Thoracic aorta (tissue), 2 donors: ENCODE results near the gene IP6K1. TPM values are rescaled to one million over a fixed set of nuclear protein-coding genes. Genes with fewer than 3 reads are reported as not detected.
"Not testable (repeated sequence)": the region's sequence is repeated elsewhere in the genome, so short reads cannot be mapped to it uniquely, and the experiment has no call there.

Experiments
- ATAC-seq: fragments of 150-250 bp; one replicate; pipeline ENCODE4 v1.8.0; 2017; ENCODE audit warnings: low read depth; ENCODE audit not compliant: insufficient number of reproducible peaks, low FRiP score
- DNase-seq: peaks from one replicate; pipeline ENCODE4 v3.0.0-alpha.2; 2020; ENCODE audit warnings: low spot score
- H3K27ac ChIP-seq, 2 donors: fragments of 200-600 bp; sonication (generic); 1 replicate in 1 of 2; 2 replicates in 1 of 2; pipeline ENCODE4 v1.5.1; 2016; ENCODE audit warnings: mild to moderate bottlenecking in 2 of 2, moderate library complexity in 2 of 2
- H3K27me3 ChIP-seq: fragments of 200-600 bp; sonication (generic); replicated peaks from 2 replicates; pipeline ENCODE4 v1.6.0; 2016; ENCODE audit warnings: mild to moderate bottlenecking; ENCODE audit not compliant: insufficient read depth
- H3K36me3 ChIP-seq: fragments of 200-600 bp; sonication (generic); one replicate; pipeline ENCODE4 v1.5.1; 2016
- H3K4me1 ChIP-seq, 2 donors: fragments of 200-600 bp; sonication (generic); 1 replicate in 1 of 2; 2 replicates in 1 of 2; pipeline versions ENCODE4 v1.5.1 to v1.6.0; 2016; ENCODE audit warnings: low read depth in 2 of 2, mild to moderate bottlenecking in 1 of 2; ENCODE audit not compliant: control insufficient read depth in 1 of 2
- H3K4me3 ChIP-seq: fragments of 200-600 bp; sonication (generic); 2 replicates; pipeline ENCODE4 v1.5.1; 2016; ENCODE audit warnings: mild to moderate bottlenecking
- H3K9me3 ChIP-seq: fragments of 200-600 bp; sonication (generic); 2 replicates; pipeline ENCODE4 v1.5.1; 2016
- total RNA-seq, 2 donors: library from RNA; depleted of rRNA; stranded (reverse); fragments of >200 nt; gene quantifications; one replicate each; pipeline versions ENCODE4 v1.1.0 to v1.2.3, GENCODE V29; 2016
- TF ChIP-seq, protein P1 (sequence below): fragments of 200-600 bp; sonication (generic); IDR thresholded peaks from one replicate; pipeline ENCODE4 v1.5.1; 2019; ENCODE audit warnings: antibody characterized with exemption

The IP6K1 gene
- total RNA-seq, 2 donors from 2014 or later = 56.6 to 69.0 TPM

DNA sequence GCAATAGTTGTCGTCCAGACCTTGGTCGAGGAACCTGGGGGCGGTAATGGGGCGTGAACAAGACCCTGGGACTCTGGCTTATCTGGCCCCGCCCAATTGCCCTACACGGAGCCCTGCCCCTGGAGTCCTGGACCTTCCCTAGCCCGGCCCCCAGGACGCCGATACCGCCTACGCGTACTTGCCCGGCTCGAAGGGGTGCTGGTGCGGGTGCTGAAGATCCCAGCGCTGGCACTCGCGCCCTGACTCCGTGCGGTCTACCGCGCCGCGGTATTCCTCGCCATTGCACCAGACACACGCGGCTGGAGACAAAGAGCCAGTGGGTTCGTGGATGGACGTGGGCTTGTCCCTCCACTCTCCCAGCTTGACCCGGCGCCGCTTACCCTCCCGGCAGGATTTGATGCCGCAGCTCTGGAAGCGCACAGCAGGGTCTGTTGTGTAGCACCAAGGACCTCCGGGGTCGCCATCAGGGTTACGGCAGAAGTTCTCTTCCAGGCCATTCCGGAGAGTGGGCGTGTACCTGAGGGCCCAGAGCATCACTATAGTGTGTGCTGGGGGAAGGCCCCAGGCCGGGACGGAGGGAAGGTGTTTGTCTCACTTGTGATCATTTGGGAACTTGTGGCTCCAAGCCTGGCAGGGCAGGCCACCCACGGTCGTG, 99.4 kb downstream of the IP6K1 start:
- not testable (repeated sequence) for ATAC-seq

DNA sequence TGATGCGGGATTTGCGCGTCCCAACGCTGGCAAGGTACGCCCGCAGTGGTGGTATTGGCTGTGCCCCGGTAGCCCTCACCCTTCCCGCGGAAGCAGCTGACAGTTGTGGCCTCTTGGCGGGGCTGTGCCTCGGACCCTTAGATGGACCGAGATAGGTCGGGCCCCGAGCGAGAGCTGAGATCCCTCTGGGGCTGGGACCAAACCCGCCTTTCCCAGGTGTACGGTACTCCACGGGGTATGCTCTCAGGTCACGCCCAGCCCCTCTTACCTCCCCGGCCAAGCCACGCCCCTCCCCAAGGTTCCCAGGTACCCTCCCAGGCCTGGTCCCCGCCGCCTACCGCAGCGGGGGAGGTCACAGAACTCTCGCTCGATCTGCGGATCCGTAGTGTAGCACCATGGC, 100.0 kb downstream of the IP6K1 start:
- not testable (repeated sequence) for DNase-seq, H3K9me3 ChIP-seq, ATAC-seq, H3K27ac ChIP-seq, H3K27me3 ChIP-seq
- Histone ChIP-seq H3K4me3 (peak overlapping the region; percentile 61), H3K36me3 (peaks cover 21% of the 10 kb centered on the region), H3K4me1 (peaks cover 17 to 27% of the 10 kb centered on the region in 2 donors)

More for the DNA sequence above, 99.4 kb downstream of the IP6K1 start:
- H3K4me3 ChIP-seq = peak overlapping the region; percentile 61
- peaks cover 17 to 31% of the 10 kb centered on the region in 2 donors for H3K4me1 ChIP-seq
- not testable (repeated sequence) for H3K27ac ChIP-seq, DNase-seq, H3K27me3 ChIP-seq, H3K9me3 ChIP-seq
- H3K36me3 ChIP-seq = peaks cover 18% of the 10 kb centered on the region

DNA sequence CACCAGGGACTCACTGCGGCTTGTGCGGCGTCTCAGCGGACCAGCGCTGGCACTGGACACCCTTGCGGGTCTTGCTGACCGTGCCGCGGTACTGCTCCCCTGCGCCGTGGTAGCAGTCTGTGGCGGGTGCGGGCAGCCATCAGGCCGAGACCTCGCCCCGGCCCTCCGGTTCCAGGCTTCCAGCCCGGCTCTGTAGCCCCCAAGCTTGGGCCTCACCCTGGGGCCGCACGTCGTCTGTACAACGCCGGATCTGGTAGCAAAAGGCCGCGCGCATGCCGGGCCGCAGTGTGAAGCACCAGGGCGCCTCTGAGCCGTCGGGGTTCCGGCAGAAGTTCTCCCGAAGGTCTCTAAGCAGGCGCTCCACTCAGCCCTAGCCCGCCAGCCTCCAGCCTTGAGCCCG, 100.5 kb downstream of the IP6K1 start:
- H3K27me3 ChIP-seq, H3K9me3 ChIP-seq, DNase-seq, H3K27ac ChIP-seq, ATAC-seq: not testable (repeated sequence)
- H3K4me1 ChIP-seq = peaks cover 15 to 22% of the 10 kb centered on the region in 2 donors
- peaks cover 22% of the 10 kb centered on the region for H3K36me3 ChIP-seq
- peak overlapping the region; percentile 61 for H3K4me3 ChIP-seq

DNA sequence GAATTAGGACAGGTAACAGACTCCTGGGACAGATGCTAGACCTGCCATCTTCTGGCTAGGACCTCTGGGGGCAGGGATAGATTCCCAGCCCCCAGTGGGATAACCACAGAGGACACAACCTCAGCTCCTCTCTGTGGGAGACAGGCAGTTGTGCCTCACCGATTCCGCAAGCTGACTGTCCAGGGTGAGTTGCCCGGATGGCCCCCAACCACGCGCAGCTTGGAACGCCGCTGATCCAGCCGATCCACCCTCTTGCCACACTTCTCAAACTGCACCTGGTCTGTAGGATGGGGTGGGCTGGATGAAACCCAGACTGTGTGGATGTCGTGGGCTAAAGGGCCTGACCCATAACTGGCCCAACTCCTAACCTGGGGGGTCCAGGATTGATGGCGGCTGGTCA, 101.2 kb downstream of the IP6K1 start:
- H3K36me3 ChIP-seq = peaks cover 30% of the 10 kb centered on the region
- H3K27ac ChIP-seq, DNase-seq, ATAC-seq, H3K4me3 ChIP-seq, H3K9me3 ChIP-seq, H3K27me3 ChIP-seq: not testable (repeated sequence)
- peaks cover 9 to 15% of the 10 kb centered on the region in 2 donors for H3K4me1 ChIP-seq

DNA sequence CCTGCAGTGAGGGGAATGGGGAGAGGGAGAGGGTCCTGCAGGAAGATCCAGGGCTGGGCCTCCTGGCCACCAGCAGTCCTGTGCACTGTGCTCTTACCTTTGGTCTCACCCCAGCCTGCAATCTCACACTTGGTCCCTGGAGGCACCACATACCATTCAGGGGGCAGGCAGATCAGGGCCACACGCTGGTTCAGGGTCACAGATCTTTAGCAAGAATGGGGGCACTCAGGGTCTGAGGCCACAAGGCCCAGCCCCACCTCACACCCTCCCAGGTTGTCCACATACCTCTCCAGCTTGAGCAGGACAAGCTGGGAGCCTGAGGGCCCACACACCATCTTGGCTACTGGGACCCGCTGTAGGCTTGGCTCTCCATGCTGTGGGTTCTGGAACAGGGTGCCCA, 101.9 kb downstream of the IP6K1 start:
- DNase-seq, H3K27me3 ChIP-seq, H3K4me3 ChIP-seq, H3K9me3 ChIP-seq, ATAC-seq, H3K27ac ChIP-seq: not testable (repeated sequence)
- Histone ChIP-seq H3K36me3 (peaks cover 36% of the 10 kb centered on the region), H3K4me1 (peaks cover 6 to 11% of the 10 kb centered on the region in 2 donors)

DNA sequence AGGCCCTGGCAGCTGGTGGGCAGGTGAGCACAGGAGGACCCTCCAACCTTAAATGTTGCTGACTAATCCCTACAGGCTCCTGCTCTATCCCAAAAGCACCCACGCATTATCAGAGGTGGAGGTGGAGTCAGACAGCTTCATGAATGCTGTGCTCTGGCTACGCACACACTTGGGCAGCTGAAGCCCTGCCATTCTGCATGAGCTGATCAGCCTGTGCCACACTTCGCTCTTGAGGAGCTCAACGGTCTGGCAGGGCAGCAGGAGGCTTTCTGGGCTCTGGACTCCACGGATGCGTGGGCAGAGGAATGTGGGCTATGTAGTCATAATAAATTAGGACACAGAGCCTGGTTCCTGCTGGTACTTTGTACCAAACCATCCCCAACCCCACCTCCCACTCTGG, 103.2 kb downstream of the IP6K1 start:
- Histone ChIP-seq H3K36me3 (peaks cover 46% of the 10 kb centered on the region), H3K27me3 (no peaks in the 10 kb centered on the region), H3K4me1 (peaks cover 0 to 5% of the 10 kb centered on the region in 2 donors), H3K9me3 (no peaks in the 10 kb centered on the region), H3K27ac (no peak overlapping the region), H3K4me3 (no peak overlapping the region)
- DNase-seq (no peak), ATAC-seq (no peak)
- TF ChIP-seq, protein P1, sequence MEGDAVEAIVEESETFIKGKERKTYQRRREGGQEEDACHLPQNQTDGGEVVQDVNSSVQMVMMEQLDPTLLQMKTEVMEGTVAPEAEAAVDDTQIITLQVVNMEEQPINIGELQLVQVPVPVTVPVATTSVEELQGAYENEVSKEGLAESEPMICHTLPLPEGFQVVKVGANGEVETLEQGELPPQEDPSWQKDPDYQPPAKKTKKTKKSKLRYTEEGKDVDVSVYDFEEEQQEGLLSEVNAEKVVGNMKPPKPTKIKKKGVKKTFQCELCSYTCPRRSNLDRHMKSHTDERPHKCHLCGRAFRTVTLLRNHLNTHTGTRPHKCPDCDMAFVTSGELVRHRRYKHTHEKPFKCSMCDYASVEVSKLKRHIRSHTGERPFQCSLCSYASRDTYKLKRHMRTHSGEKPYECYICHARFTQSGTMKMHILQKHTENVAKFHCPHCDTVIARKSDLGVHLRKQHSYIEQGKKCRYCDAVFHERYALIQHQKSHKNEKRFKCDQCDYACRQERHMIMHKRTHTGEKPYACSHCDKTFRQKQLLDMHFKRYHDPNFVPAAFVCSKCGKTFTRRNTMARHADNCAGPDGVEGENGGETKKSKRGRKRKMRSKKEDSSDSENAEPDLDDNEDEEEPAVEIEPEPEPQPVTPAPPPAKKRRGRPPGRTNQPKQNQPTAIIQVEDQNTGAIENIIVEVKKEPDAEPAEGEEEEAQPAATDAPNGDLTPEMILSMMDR = no peak

DNA sequence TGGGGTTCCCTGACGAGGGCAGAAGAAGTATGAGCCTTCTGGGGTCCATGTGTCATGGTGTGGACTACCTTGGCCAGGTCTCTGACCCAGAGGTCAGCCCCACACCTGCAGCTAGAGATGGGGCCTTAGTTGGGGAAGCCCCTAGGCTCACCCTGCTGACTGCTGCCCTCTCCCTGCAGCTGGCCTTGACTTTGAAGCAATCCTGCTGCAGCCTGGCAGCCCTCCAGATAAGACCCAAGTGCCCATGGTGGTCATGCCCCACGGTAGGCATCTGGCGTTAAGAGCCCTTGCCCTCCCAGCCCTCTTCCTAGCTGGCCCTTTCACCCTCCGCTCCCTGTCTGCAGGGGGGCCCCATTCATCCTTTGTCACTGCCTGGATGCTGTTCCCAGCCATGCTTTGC, 104.8 kb downstream of the IP6K1 start:
- Histone ChIP-seq H3K27me3 (no peaks in the 10 kb centered on the region), H3K4me1 (no peaks in the 10 kb centered on the region), H3K9me3 (no peaks in the 10 kb centered on the region), H3K27ac (no peak overlapping the region), H3K4me3 (no peak overlapping the region), H3K36me3 (peaks cover 60% of the 10 kb centered on the region)
- no peak for DNase-seq
- TF ChIP-seq, protein P1 = no peak
- no peak for ATAC-seq

DNA sequence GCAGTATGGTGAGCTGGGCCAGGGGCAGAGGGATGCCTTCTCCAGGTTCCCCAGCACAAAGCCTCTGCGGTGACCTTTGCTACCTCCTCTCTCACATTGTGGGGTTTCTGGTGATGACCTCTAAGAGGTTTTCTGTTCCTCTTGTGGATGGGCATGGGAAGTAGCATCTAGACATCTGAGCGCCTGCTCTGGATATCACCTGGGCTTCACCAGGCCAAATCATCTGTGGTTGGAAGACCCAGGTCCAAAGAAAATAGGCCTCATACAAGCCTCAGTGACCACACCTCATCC, 105.2 kb downstream of the IP6K1 start:
- TF ChIP-seq, protein P1 = no peak
- DNase-seq = no peak
- peaks cover 64% of the 10 kb centered on the region for H3K36me3 ChIP-seq

More for the DNA sequence above, 105.2 kb downstream of the IP6K1 start:
- Histone ChIP-seq H3K27ac (no peak overlapping the region), H3K9me3 (no peaks in the 10 kb centered on the region), H3K27me3 (no peaks in the 10 kb centered on the region), H3K4me3 (no peak overlapping the region), H3K4me1 (no peaks in the 10 kb centered on the region)
- ATAC-seq = no peak
